ENCODE data around the gene CASZ1.

CASZ1 gene

GRCh38 chr1:10599194-10599861 lies 197.1 kb downstream of the CASZ1 start:
- H3K27ac ChIP-seq (ENCODE audit: low read length) = no peak overlapping the region

GRCh38 chr1:10598389-10598702 lies 198.1 kb downstream of the CASZ1 start:
- Histone ChIP-seq H3K4me1 (ENCODE audit: control insufficient read depth, insufficient read depth, low read length) (no peaks in the 10 kb centered on the region), H3K36me3 (ENCODE audit: control insufficient read depth, insufficient read depth, low read length) (no peaks in the 10 kb centered on the region), H3K27ac (ENCODE audit: low read length) (no peak overlapping the region), H3K9me3 (ENCODE audit: control insufficient read depth, insufficient read depth, low read length) (no peaks in the 10 kb centered on the region), H3K27me3 (ENCODE audit: control insufficient read depth, insufficient read depth, low read length) (no peaks in the 10 kb centered on the region), H3K4me3 (ENCODE audit: low read length) (no peak overlapping the region)
- WGBS (ENCODE audit: insufficient coverage, insufficient read length) = no CpG with 5 or more reads among the region's 6 CpGs
- DNase-seq (ENCODE audit: low read depth, low spot score) = no peak

More at GRCh38 chr1:10599194-10599861, 197.1 kb downstream of the CASZ1 start:
- H3K27me3 ChIP-seq (ENCODE audit: control insufficient read depth, insufficient read depth, low read length) = no peaks in the 10 kb centered on the region
- no peaks in the 10 kb centered on the region for H3K4me1 ChIP-seq (ENCODE audit: control insufficient read depth, insufficient read depth, low read length)
- H3K36me3 ChIP-seq (ENCODE audit: control insufficient read depth, insufficient read depth, low read length) = no peaks in the 10 kb centered on the region
- H3K9me3 ChIP-seq (ENCODE audit: control insufficient read depth, insufficient read depth, low read length) = no peaks in the 10 kb centered on the region
- no CpG with 5 or more reads among the region's 6 CpGs for WGBS (ENCODE audit: insufficient coverage, insufficient read length)
- H3K4me3 ChIP-seq (ENCODE audit: low read length) = no peak overlapping the region
- DNase-seq (ENCODE audit: low read depth, low spot score) = no peak

- WGBS (ENCODE audit: insufficient coverage, insufficient read length) = no CpG with 5 or more reads among the region's 13 CpGs
- no peak overlapping the region for H3K27ac ChIP-seq (ENCODE audit: low read length)
- no peak for DNase-seq (ENCODE audit: low read depth, low spot score)
- no peaks in the 10 kb centered on the region for H3K27me3 ChIP-seq (ENCODE audit: control insufficient read depth, insufficient read depth, low read length)
- no peak overlapping the region for H3K4me3 ChIP-seq (ENCODE audit: low read length)
- H3K9me3 ChIP-seq (ENCODE audit: control insufficient read depth, insufficient read depth, low read length) = no peaks in the 10 kb centered on the region
- no peaks in the 10 kb centered on the region for H3K36me3 ChIP-seq (ENCODE audit: control insufficient read depth, insufficient read depth, low read length)
- H3K4me1 ChIP-seq (ENCODE audit: control insufficient read depth, insufficient read depth, low read length) = no peaks in the 10 kb centered on the region
Measured at GRCh38 chr1:10597492-10598388, 198.7 kb downstream of the CASZ1 start.

- H3K4me1 ChIP-seq (ENCODE audit: control insufficient read depth, insufficient read depth, low read length) = no peaks in the 10 kb centered on the region
- no peaks in the 10 kb centered on the region for H3K36me3 ChIP-seq (ENCODE audit: control insufficient read depth, insufficient read depth, low read length)
- H3K9me3 ChIP-seq (ENCODE audit: control insufficient read depth, insufficient read depth, low read length) = no peaks in the 10 kb centered on the region
- no CpG with 5 or more reads among the region's 6 CpGs for WGBS (ENCODE audit: insufficient coverage, insufficient read length)
- H3K27me3 ChIP-seq (ENCODE audit: control insufficient read depth, insufficient read depth, low read length) = no peaks in the 10 kb centered on the region
- no peak overlapping the region for H3K27ac ChIP-seq (ENCODE audit: low read length)
- no peak overlapping the region for H3K4me3 ChIP-seq (ENCODE audit: low read length)
- no peak for DNase-seq (ENCODE audit: low read depth, low spot score)
Measured at GRCh38 chr1:10596780-10597179, 199.7 kb downstream of the CASZ1 start.

- Histone ChIP-seq H3K27me3 (ENCODE audit: control insufficient read depth, insufficient read depth, low read length) (no peaks in the 10 kb centered on the region), H3K36me3 (ENCODE audit: control insufficient read depth, insufficient read depth, low read length) (no peaks in the 10 kb centered on the region), H3K27ac (ENCODE audit: low read length) (no peak overlapping the region), H3K4me1 (ENCODE audit: control insufficient read depth, insufficient read depth, low read length) (no peaks in the 10 kb centered on the region), H3K4me3 (ENCODE audit: low read length) (no peak overlapping the region), H3K9me3 (ENCODE audit: control insufficient read depth, insufficient read depth, low read length) (no peaks in the 10 kb centered on the region)
- DNase-seq (ENCODE audit: low read depth, low spot score) = no peak
- no CpG with 5 or more reads among the region's 9 CpGs for whole genome bisulfite sequencing (ENCODE audit: insufficient coverage, insufficient read length)
Measured at GRCh38 chr1:10594595-10595223, 201.7 kb downstream of the CASZ1 start.

- H3K4me1 ChIP-seq (ENCODE audit: control insufficient read depth, insufficient read depth, low read length) = no peaks in the 10 kb centered on the region
- H3K27me3 ChIP-seq (ENCODE audit: control insufficient read depth, insufficient read depth, low read length) = no peaks in the 10 kb centered on the region
- no peaks in the 10 kb centered on the region for H3K36me3 ChIP-seq (ENCODE audit: control insufficient read depth, insufficient read depth, low read length)
- no peak overlapping the region for H3K4me3 ChIP-seq (ENCODE audit: low read length)
- H3K27ac ChIP-seq (ENCODE audit: low read length) = no peak overlapping the region
- DNase-seq (ENCODE audit: low read depth, low spot score) = no peak
- no peaks in the 10 kb centered on the region for H3K9me3 ChIP-seq (ENCODE audit: control insufficient read depth, insufficient read depth, low read length)
- WGBS (ENCODE audit: insufficient coverage, insufficient read length) = no CpG with 5 or more reads among the region's 11 CpGs
Measured at GRCh38 chr1:10593750-10594149, 202.7 kb downstream of the CASZ1 start.

GRCh38 chr1:10592373-10592772 lies 204.1 kb downstream of the CASZ1 start:
- no peak overlapping the region for H3K4me3 ChIP-seq (ENCODE audit: low read length)
- no peaks in the 10 kb centered on the region for H3K27me3 ChIP-seq (ENCODE audit: control insufficient read depth, insufficient read depth, low read length)
- H3K4me1 ChIP-seq (ENCODE audit: control insufficient read depth, insufficient read depth, low read length) = no peaks in the 10 kb centered on the region
- no CpG with 5 or more reads among the region's 5 CpGs for WGBS (ENCODE audit: insufficient coverage, insufficient read length)
- H3K36me3 ChIP-seq (ENCODE audit: control insufficient read depth, insufficient read depth, low read length) = no peaks in the 10 kb centered on the region
- no peak for DNase-seq (ENCODE audit: low read depth, low spot score)
- H3K27ac ChIP-seq (ENCODE audit: low read length) = no peak overlapping the region
- H3K9me3 ChIP-seq (ENCODE audit: control insufficient read depth, insufficient read depth, low read length) = no peaks in the 10 kb centered on the region

- no CpG with 5 or more reads among the region's 4 CpGs for WGBS (ENCODE audit: insufficient coverage, insufficient read length)
- no peak for DNase-seq (ENCODE audit: low read depth, low spot score)
Measured at GRCh38 chr1:10591010-10591409, 205.4 kb downstream of the CASZ1 start.

GRCh38 chr1:10589074-10589473 lies 207.4 kb downstream of the CASZ1 start:
- Histone ChIP-seq H3K4me3 (ENCODE audit: low read length) (no peak overlapping the region), H3K27ac (ENCODE audit: low read length) (no peak overlapping the region), H3K4me1 (ENCODE audit: control insufficient read depth, insufficient read depth, low read length) (no peaks in the 10 kb centered on the region), H3K9me3 (ENCODE audit: control insufficient read depth, insufficient read depth, low read length) (no peaks in the 10 kb centered on the region), H3K27me3 (ENCODE audit: control insufficient read depth, insufficient read depth, low read length) (no peaks in the 10 kb centered on the region), H3K36me3 (ENCODE audit: control insufficient read depth, insufficient read depth, low read length) (no peaks in the 10 kb centered on the region)
- no CpG with 5 or more reads among the region's 5 CpGs for WGBS (ENCODE audit: insufficient coverage, insufficient read length)
- no peak for DNase-seq (ENCODE audit: low read depth, low spot score)

More at GRCh38 chr1:10591010-10591409, 205.4 kb downstream of the CASZ1 start:
- H3K27ac ChIP-seq (ENCODE audit: low read length) = no peak overlapping the region
- no peaks in the 10 kb centered on the region for H3K27me3 ChIP-seq (ENCODE audit: control insufficient read depth, insufficient read depth, low read length)
- H3K4me3 ChIP-seq (ENCODE audit: low read length) = no peak overlapping the region
- H3K36me3 ChIP-seq (ENCODE audit: control insufficient read depth, insufficient read depth, low read length) = no peaks in the 10 kb centered on the region
- H3K4me1 ChIP-seq (ENCODE audit: control insufficient read depth, insufficient read depth, low read length) = no peaks in the 10 kb centered on the region
- no peaks in the 10 kb centered on the region for H3K9me3 ChIP-seq (ENCODE audit: control insufficient read depth, insufficient read depth, low read length)

GRCh38 chr1:10588640-10589039 lies 207.8 kb downstream of the CASZ1 start:
- H3K27me3 ChIP-seq (ENCODE audit: control insufficient read depth, insufficient read depth, low read length) = no peaks in the 10 kb centered on the region
- H3K9me3 ChIP-seq (ENCODE audit: control insufficient read depth, insufficient read depth, low read length) = no peaks in the 10 kb centered on the region
- H3K27ac ChIP-seq (ENCODE audit: low read length) = no peak overlapping the region
- no CpG with 5 or more reads among the region's 5 CpGs for WGBS (ENCODE audit: insufficient coverage, insufficient read length)
- DNase-seq (ENCODE audit: low read depth, low spot score) = no peak
- no peaks in the 10 kb centered on the region for H3K36me3 ChIP-seq (ENCODE audit: control insufficient read depth, insufficient read depth, low read length)
- H3K4me1 ChIP-seq (ENCODE audit: control insufficient read depth, insufficient read depth, low read length) = no peaks in the 10 kb centered on the region
- H3K4me3 ChIP-seq (ENCODE audit: low read length) = no peak overlapping the region

Data from iPS DF 6.9 (cell line).